Measurements from ENCODE around the gene ZBTB5.

The ZBTB5 gene

DNA sequence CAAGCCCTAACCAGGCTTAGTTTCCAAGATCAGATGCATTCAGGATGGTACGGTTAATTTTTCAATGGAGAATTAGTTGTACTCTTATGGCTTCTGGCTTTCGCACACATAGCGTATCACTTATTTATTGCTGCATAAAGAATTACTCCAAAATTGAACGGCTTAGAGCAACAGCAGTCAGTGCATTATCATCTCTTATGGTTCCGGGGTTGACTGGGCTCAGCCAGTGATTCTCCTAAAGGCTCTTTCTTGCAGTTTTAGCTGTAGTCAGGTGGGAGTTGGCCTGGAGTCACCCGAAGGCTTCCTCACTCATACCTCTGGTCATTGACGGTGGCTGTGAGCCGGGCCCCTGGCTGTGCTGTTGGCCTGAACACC lies 43.3 kb downstream of the ZBTB5 start:
- Mint-ChIP-seq H3K36me3 (ENCODE audit: low read depth) (peaks cover 12% of the 10 kb centered on the region), H3K27ac (peak overlapping the region; percentile 89 to 99 (median 90)), H3K27me3 (ENCODE audit: low read depth) (no peaks in the 10 kb centered on the region), H3K4me3 (peak overlapping the region; percentile 98 to 99 (median 99)), H3K9me3 (no peaks in the 10 kb centered on the region), H3K4me1 (peaks cover 18% of the 10 kb centered on the region)
- TF ChIP-seq, protein P1, sequence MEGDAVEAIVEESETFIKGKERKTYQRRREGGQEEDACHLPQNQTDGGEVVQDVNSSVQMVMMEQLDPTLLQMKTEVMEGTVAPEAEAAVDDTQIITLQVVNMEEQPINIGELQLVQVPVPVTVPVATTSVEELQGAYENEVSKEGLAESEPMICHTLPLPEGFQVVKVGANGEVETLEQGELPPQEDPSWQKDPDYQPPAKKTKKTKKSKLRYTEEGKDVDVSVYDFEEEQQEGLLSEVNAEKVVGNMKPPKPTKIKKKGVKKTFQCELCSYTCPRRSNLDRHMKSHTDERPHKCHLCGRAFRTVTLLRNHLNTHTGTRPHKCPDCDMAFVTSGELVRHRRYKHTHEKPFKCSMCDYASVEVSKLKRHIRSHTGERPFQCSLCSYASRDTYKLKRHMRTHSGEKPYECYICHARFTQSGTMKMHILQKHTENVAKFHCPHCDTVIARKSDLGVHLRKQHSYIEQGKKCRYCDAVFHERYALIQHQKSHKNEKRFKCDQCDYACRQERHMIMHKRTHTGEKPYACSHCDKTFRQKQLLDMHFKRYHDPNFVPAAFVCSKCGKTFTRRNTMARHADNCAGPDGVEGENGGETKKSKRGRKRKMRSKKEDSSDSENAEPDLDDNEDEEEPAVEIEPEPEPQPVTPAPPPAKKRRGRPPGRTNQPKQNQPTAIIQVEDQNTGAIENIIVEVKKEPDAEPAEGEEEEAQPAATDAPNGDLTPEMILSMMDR (IDR thresholded peaks at IDR 0.05; ENCODE audit: unreplicated experiment in 3 of 3) = no peak

DNA sequence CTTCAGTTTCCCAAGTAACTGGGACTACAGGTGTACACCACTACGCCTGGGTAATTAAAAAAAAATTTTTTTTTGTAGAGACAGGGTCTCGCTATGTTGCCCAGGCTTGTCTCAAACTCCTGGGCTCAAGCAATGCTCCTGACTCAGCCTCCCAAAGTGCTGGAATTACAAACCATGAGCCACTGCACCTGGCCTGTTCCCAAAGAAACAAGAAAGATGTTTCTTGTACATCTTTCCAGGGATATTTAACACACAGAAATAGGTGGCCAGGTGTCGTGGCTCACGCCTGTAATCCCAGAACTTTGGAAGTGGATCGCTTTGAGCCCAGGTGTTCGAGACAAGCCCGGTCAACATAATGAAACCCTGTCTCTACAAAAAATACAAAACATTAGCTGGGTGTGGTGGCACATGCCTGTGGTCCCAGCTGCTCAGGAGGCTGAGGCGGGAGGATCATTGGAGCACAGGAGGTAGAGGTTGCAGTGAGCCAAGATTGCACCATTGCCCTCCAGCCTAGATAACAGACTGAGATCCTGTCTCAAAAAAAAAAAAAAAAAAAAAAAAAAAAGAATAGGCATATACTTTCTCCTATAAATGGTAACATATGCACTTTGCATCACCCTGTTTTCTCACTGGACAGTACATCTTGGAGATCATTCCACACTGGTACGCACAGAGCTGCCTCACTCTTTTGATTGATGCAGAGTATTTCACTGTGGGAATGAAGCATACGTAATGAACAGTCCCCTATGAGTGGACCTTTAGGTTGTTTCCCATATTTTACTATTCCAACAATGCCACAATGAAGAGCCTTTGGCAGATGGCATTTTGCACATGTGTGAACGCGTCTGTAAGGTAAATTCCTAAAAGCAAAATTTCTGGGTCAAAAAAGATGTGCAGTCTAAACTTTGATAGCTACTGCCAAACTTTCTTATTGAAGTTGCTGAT lies 44.7 kb downstream of the ZBTB5 start:
- Mint-ChIP-seq H3K27ac (no peak overlapping the region), H3K9me3 (no peaks in the 10 kb centered on the region), H3K27me3 (ENCODE audit: low read depth) (no peaks in the 10 kb centered on the region), H3K4me1 (peaks cover 18% of the 10 kb centered on the region), H3K36me3 (ENCODE audit: low read depth) (no peaks in the 10 kb centered on the region), H3K4me3 (peak overlapping the region in 2 of 3 experiments; percentile 30 to 68)
- TF ChIP-seq, protein P1 (IDR thresholded peaks at IDR 0.05; ENCODE audit: unreplicated experiment in 3 of 3) = no peak

DNA sequence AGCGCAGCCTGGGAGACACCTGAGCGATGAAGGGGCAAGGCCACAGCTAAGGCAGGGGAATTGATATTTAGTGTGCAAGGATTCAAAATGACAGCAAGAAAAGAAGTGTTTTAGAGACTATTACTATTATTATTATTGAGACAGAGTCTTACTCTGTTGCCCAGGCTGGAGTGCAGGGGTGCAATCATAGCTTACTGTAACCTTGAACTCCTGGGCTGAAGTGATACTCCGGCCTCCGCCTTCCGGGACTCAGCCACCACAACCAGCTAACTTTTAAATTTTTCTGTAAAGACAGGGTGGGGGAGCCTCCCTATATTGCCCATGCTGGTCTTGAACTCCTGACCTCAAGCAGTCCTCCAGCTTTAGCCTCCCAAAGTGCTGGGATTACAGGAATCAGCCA lies 46.0 kb downstream of the ZBTB5 start:
- Mint-ChIP-seq H3K27me3 (ENCODE audit: low read depth) (peaks cover 5% of the 10 kb centered on the region), H3K4me3 (peak overlapping the region in 2 of 3 experiments; percentile 12 to 19), H3K27ac (no peak overlapping the region), H3K4me1 (peaks cover 26% of the 10 kb centered on the region), H3K9me3 (no peaks in the 10 kb centered on the region), H3K36me3 (ENCODE audit: low read depth) (no peaks in the 10 kb centered on the region)
- TF ChIP-seq, protein P1 (IDR thresholded peaks at IDR 0.05; ENCODE audit: unreplicated experiment in 3 of 3) = no peak

GRCh38 chr9:37417857-37418618 lies 47.2 kb downstream of the ZBTB5 start:
- Mint-ChIP-seq H3K4me3 (no peak overlapping the region), H3K36me3 (ENCODE audit: low read depth) (no peaks in the 10 kb centered on the region), H3K27ac (peak overlapping the region in 1 of 3 experiments; percentile 78), H3K9me3 (no peaks in the 10 kb centered on the region), H3K4me1 (peaks cover 25% of the 10 kb centered on the region), H3K27me3 (ENCODE audit: low read depth) (peaks cover 10% of the 10 kb centered on the region)
- TF ChIP-seq, protein P1 (IDR thresholded peaks at IDR 0.05; ENCODE audit: unreplicated experiment in 3 of 3) = no peak

- H3K27ac Mint-ChIP-seq = no peak overlapping the region
- H3K4me1 Mint-ChIP-seq = peaks cover 28% of the 10 kb centered on the region
- TF ChIP-seq, protein P1 (IDR thresholded peaks at IDR 0.05; ENCODE audit: unreplicated experiment in 3 of 3) = no peak
- no peaks in the 10 kb centered on the region for H3K36me3 Mint-ChIP-seq (ENCODE audit: low read depth)
- H3K4me3 Mint-ChIP-seq = no peak overlapping the region
- H3K27me3 Mint-ChIP-seq (ENCODE audit: low read depth) = peaks cover 13% of the 10 kb centered on the region
- no peaks in the 10 kb centered on the region for H3K9me3 Mint-ChIP-seq
Observed at GRCh38 chr9:37417252-37417803, 47.9 kb downstream of the ZBTB5 start.
